ENCODE results near the gene SOCS7.

DNA sequence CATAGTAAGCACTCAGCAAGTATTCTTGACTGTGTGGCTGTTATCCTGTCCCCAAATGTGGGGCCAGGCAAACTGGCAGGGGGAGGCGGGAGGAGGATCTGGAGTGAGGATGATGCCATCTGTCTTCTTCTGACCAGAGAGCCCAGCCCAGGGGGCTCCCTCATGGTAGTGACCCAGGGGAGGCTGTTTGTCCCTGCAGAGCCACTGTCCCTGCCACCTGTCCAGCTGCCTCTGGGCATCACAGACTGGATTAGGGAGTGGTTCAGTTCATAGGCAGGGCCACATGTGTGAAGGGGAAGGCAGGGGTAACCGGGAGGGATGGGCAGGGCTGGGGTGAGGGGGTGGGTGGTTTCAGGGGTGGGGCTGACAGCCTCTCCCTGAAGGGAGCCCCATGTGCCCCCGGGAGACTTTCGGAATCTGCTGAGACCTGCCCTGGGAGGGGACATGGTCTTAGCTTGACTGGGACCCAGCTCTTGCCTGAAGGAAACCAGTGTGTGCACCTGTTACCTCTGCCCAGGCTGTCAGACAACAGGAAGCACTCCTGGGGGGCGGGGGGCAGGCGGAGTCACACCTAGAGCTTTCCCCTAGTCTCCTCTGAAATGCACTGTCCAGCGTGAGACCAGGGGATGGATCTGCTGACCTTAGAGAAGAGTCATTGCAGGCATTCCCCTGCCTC, 91.8 kb downstream of the SOCS7 start:
- TF ChIP-seq BACH2 (CRISPR knock-in tag; IDR thresholded peaks at IDR 0.05; ENCODE audit: borderline replicate concordance): no peak
- no peak for TF ChIP-seq CSDC2 (CRISPR knock-in tag; IDR thresholded peaks at IDR 0.05)
- TF ChIP-seq ESRRG (CRISPR knock-in tag; IDR thresholded peaks at IDR 0.05): no peak
- TF ChIP-seq, protein P1, sequence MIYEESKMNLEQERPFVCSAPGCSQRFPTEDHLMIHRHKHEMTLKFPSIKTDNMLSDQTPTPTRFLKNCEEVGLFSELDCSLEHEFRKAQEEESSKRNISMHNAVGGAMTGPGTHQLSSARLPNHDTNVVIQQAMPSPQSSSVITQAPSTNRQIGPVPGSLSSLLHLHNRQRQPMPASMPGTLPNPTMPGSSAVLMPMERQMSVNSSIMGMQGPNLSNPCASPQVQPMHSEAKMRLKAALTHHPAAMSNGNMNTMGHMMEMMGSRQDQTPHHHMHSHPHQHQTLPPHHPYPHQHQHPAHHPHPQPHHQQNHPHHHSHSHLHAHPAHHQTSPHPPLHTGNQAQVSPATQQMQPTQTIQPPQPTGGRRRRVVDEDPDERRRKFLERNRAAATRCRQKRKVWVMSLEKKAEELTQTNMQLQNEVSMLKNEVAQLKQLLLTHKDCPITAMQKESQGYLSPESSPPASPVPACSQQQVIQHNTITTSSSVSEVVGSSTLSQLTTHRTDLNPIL (CRISPR knock-in tag; IDR thresholded peaks at IDR 0.05; ENCODE audit: low read depth): no peak
- TF ChIP-seq ARNTL (CRISPR knock-in tag; IDR thresholded peaks at IDR 0.05; ENCODE audit: borderline replicate concordance, low read depth): no peak
- TF ChIP-seq, protein P2, sequence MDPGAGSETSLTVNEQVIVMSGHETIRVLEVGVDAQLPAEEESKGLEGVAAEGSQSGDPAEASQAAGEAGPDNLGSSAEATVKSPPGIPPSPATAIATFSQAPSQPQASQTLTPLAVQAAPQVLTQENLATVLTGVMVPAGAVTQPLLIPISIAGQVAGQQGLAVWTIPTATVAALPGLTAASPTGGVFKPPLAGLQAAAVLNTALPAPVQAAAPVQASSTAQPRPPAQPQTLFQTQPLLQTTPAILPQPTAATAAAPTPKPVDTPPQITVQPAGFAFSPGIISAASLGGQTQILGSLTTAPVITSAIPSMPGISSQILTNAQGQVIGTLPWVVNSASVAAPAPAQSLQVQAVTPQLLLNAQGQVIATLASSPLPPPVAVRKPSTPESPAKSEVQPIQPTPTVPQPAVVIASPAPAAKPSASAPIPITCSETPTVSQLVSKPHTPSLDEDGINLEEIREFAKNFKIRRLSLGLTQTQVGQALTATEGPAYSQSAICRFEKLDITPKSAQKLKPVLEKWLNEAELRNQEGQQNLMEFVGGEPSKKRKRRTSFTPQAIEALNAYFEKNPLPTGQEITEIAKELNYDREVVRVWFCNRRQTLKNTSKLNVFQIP (CRISPR knock-in tag; IDR thresholded peaks at IDR 0.05; ENCODE audit: borderline replicate concordance, low read depth): no peak
- TF ChIP-seq ZFP30 (CRISPR knock-in tag; IDR thresholded peaks at IDR 0.05): no peak
- no peak for TF ChIP-seq SNAI2 (CRISPR knock-in tag; IDR thresholded peaks at IDR 0.05)
- TF ChIP-seq OSR1 (CRISPR knock-in tag; IDR thresholded peaks at IDR 0.05): no peak
- TF ChIP-seq, protein P3, sequence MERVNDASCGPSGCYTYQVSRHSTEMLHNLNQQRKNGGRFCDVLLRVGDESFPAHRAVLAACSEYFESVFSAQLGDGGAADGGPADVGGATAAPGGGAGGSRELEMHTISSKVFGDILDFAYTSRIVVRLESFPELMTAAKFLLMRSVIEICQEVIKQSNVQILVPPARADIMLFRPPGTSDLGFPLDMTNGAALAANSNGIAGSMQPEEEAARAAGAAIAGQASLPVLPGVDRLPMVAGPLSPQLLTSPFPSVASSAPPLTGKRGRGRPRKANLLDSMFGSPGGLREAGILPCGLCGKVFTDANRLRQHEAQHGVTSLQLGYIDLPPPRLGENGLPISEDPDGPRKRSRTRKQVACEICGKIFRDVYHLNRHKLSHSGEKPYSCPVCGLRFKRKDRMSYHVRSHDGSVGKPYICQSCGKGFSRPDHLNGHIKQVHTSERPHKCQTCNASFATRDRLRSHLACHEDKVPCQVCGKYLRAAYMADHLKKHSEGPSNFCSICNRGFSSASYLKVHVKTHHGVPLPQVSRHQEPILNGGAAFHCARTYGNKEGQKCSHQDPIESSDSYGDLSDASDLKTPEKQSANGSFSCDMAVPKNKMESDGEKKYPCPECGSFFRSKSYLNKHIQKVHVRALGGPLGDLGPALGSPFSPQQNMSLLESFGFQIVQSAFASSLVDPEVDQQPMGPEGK (CRISPR knock-in tag; IDR thresholded peaks at IDR 0.05; ENCODE audit: borderline replicate concordance): no peak
- TF ChIP-seq RARB (CRISPR knock-in tag; IDR thresholded peaks at IDR 0.05): no peak
- no peak for TF ChIP-seq ZFP3 (CRISPR knock-in tag; IDR thresholded peaks at IDR 0.05)
- no peak for TF ChIP-seq ZC3H10 (CRISPR knock-in tag; IDR thresholded peaks at IDR 0.05)
- no peak for TF ChIP-seq PPARA (CRISPR knock-in tag; IDR thresholded peaks at IDR 0.05; ENCODE audit: borderline replicate concordance)

Measured in SK-N-SH treated with all-trans-retinoic acid at 6 μM for 48 hours (cell line).